Medulla oblongata (tissue), 1 donor: ENCODE measurements around the gene RHBDF1.
"Not testable (repeated sequence)": the region's sequence is repeated elsewhere in the genome, so short reads cannot be mapped to it uniquely, and the experiment has no call there.

Experiments used
- DNase-seq: peaks from one replicate; pipeline ENCODE4 v3.0.0-alpha.2; 2015; ENCODE audit errors: extremely low spot score

The RHBDF1 gene

GRCh38 chr16:37511-37910 is 34.9 kb downstream of the RHBDF1 start:
- DNase-seq, result peak; percentile 43

GRCh38 chr16:36336-36984 is 36.0 kb downstream of the RHBDF1 start:
- no peak for DNase-seq

DNA sequence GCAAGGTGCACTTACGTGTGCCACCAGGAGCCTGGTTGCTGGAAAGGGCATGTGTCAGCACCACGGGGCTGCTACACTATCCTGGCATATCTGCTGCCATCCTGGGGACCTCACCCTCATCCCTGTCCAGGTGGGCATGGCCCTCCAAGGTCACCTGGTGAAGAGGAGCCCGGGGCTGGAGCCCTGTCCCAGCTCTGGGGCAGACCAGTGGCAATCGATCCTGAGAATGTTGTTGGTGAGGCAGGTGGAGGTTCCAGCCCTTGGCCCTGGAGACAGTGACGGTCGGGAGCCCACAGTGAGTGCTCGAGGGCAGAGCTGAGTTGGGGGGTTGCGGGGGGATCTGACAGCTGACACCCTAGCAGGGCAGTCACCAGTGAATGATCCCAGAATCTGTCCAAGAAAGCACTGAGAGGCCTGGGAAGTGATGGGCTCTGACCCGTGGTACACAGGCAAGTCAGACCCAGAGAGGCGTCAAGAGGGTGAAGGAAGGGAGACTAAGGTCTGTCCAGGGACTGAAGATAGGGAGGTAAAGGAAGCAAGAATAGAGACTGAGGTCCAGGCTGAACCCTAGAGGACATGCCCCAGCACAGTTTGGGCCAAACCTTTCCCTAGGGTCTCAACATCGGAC is 36.6 kb downstream of the RHBDF1 start:
- DNase-seq, result no peak

DNA sequence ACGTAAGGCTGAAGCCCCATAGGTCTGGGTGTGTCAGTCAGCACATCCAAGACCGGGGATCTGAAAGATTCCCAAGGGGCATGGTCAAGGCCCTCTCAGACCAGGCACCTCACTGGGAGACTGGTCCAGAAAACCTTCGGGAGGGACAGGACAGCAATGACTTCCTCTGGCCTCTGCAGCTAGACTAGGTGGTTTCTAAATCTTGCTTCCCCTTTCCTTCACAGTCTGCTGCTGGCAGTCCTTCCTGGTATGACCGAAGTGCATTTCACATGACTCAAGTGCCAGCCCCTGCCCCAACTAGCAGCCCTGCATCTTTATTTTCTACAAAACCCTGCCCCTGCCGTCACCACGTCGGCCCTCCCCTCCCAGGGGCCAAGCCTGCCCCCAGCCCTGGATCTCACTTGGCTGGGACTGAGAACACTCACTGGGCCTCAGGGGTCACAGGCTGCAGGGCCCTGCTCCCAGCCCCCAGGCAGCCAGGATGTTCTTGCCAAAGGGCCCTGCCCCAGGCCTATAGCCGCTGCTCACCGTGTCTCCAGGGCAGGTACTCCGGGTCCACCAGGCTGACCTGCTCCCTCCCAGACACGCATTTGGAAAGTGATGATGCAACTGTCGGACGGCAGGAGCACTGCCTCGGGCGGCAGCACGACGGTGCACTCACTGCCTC is 37.3 kb downstream of the RHBDF1 start:
- peak; percentile 60 for DNase-seq

- DNase-seq, result no peak
Observed at GRCh38 chr16:34648-34987, 37.8 kb downstream of the RHBDF1 start.

DNA sequence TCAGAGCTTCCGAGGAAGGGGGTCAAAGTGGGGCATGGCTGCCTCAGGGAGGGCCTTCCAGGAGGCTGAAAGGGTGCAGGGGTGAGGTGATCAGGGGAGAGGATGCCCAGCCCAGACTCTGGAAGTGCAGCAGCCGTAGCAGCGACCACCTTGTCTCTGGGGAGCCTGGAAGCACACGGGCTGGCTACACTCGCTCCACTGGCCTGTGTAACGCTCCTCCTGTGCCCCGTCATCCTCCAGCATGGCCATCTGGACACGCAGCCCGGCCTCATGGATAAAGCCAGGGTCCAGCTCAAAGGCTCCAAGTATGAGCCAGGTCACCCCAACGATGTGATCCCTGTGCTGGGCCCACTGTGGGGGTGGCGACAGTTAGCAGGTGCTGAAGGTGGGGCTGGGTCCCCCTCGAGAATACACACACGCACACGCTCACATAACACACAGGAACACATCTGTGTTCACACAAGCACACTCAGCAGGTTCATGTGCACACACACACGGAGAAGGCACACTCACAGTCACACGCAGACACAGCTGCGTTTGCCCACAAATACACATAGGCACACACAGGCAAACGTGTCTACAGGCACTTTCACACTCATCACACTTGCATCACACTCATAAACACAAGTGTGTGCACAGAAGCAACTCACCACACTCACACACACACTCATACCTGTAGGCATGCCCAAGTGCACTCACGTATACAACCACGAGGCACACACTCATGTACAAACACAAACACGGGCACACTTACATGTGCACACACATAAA is 38.4 kb downstream of the RHBDF1 start:
- DNase-seq, result no peak

GRCh38 chr16:33154-33876 is 39.1 kb downstream of the RHBDF1 start:
- DNase-seq, result not testable (repeated sequence)

GRCh38 chr16:30627-31026 is 41.8 kb downstream of the RHBDF1 start:
- not testable (repeated sequence) for DNase-seq

GRCh38 chr16:25926-26348 is 46.5 kb downstream of the RHBDF1 start:
- not testable (repeated sequence) for DNase-seq

- DNase-seq, result not testable (repeated sequence)
Observed at GRCh38 chr16:24151-24550, 48.3 kb downstream of the RHBDF1 start.

DNA sequence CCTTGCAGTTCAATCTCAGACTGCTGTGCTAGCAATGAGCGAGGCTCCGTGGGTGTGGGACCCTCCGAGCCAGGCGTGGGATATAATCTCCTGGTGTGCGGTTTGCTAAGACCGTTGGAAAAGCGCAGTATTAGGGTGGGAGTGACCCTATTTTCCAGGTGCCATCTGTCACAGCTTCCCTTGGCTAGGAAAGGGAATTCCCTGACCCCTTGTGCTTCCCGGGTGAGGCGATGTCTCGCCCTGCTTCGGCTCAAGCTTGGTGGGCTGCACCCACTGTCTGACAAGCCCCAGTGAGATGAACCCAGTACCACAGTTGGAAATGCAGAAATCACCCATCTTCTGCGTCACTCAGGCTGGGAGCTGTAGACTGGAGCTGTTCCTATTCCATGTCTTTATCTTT is 51.5 kb downstream of the RHBDF1 start:
- DNase-seq, result not testable (repeated sequence)

GRCh38 chr16:17062-17765 is 55.2 kb downstream of the RHBDF1 start:
- DNase-seq, result not testable (repeated sequence)

- not testable (repeated sequence) for DNase-seq
Observed at GRCh38 chr16:10772-11171, 61.7 kb downstream of the RHBDF1 start.

DNA sequence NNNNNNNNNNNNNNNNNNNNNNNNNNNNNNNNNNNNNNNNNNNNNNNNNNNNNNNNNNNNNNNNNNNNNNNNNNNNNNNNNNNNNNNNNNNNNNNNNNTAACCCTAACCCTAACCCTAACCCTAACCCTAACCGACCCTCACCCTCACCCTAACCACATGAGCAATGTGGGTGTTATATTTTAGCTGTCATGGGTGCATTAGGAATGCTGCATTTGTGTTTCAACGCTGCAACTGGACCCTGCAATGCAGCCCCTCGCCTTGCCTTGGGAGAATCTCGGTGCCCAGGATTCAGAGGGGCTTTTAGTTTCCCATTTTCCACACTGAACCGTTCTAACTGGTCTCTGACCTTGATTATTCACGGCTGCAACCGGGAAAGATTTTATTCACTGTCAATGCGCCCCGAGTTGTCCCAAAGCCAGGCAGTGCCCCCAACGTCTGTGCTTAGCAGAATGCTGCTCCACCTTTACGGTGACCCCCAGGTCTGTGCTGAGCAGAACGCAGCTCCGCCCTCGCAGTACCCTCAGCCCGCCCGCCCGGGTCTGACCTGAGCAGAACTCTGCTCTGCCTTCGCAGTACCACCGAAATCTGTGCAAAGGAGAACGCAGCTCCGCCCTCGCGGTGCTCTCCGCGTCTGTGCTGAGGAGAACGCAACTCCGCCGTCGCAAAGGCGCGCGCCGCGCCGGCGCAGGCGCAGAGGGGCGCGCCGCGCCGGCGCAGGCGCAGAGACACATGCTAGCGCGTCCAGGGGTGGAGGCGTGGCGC is 62.3 kb downstream of the RHBDF1 start:
- no peak for DNase-seq
